ENCODE results near the gene DYNLT2B.

- no peak for TF ChIP-seq SMC3 (conservative IDR thresholded peaks at IDR 0.05; ENCODE audit: poor library complexity)
- TF ChIP-seq CTCF (IDR thresholded peaks at IDR 0.05; ENCODE audit: poor library complexity, severe bottlenecking) = no peak
Measured at GRCh38 chr3:196323016-196323415, 5.0 kb upstream of the DYNLT2B start.
